ENCODE measurements around the gene ZFR2.

Gene ZFR2

GRCh38 chr19:3785938-3786824 is 82.7 kb downstream of the ZFR2 start, which contains the start of gene MATK:
Gene MATK (minus strand): TSS chr19:3786381. CDS start chr19:3785135, 1,246 bp downstream.
- DNase-seq (ENCODE audit: low spot score), result no peak

- DNase-seq (ENCODE audit: low spot score), result no peak
Measured at GRCh38 chr19:3785451-3785937, 83.3 kb downstream of the ZFR2 start.

GRCh38 chr19:3784607-3785450 is 84.0 kb downstream of the ZFR2 start:
- no peak for DNase-seq (ENCODE audit: low spot score)

- DNase-seq (ENCODE audit: low spot score), result peak; percentile 33
Measured at GRCh38 chr19:3783660-3784584, 84.9 kb downstream of the ZFR2 start.

- no peak for DNase-seq (ENCODE audit: low spot score)
Measured at GRCh38 chr19:3782903-3783302, 85.9 kb downstream of the ZFR2 start.

- DNase-seq (ENCODE audit: low spot score), result no peak
Measured at GRCh38 chr19:3782330-3782729, 86.5 kb downstream of the ZFR2 start.

- DNase-seq (ENCODE audit: low spot score), result no peak
Measured at GRCh38 chr19:3781603-3782002, 87.2 kb downstream of the ZFR2 start.

GRCh38 chr19:3780786-3781304 is 88.0 kb downstream of the ZFR2 start:
- peak; percentile 60 for DNase-seq (ENCODE audit: low spot score)

GRCh38 chr19:3778899-3779723 is 89.7 kb downstream of the ZFR2 start:
- no peak for DNase-seq (ENCODE audit: low spot score)

GRCh38 chr19:3778104-3778867 is 90.6 kb downstream of the ZFR2 start:
- no peak for DNase-seq (ENCODE audit: low spot score)

- peak; percentile 35 for DNase-seq (ENCODE audit: low spot score)
Measured at GRCh38 chr19:3776479-3777040, 92.3 kb downstream of the ZFR2 start.

- DNase-seq (ENCODE audit: low spot score), result no peak
Measured at GRCh38 chr19:3775831-3776230, 93.0 kb downstream of the ZFR2 start.

- DNase-seq (ENCODE audit: low spot score), result no peak
Measured at GRCh38 chr19:3775374-3775711, 93.5 kb downstream of the ZFR2 start.

- no peak for DNase-seq (ENCODE audit: low spot score)
Measured at GRCh38 chr19:3774621-3775373, 94.0 kb downstream of the ZFR2 start.

- no peak for DNase-seq (ENCODE audit: low spot score)
Measured at GRCh38 chr19:3773814-3774515, 94.9 kb downstream of the ZFR2 start.

GRCh38 chr19:3771906-3772455 is 96.9 kb downstream of the ZFR2 start, which contains the start of gene RAX2:
Gene RAX2 (minus strand): TSS chr19:3772228. CDS start chr19:3771742, 486 bp downstream.
- DNase-seq (ENCODE audit: low spot score), result no peak
